ENCODE measurements around the gene CC2D1A. TPM values are rescaled to one million over a fixed set of nuclear protein-coding genes. Genes with fewer than 3 reads are reported as not detected.

The CC2D1A gene
- total RNA-seq: 18.7 TPM
- long read RNA-seq, transcript CC2D1A-201 (29 exons, 3,581 nt): major isoform, 9 of 27 reads
- long read RNA-seq, partial matches to known transcripts: 10 of 27 reads
- long read RNA-seq, other reads (novel, unspliced or antisense): 8 of 27 reads

DNA sequence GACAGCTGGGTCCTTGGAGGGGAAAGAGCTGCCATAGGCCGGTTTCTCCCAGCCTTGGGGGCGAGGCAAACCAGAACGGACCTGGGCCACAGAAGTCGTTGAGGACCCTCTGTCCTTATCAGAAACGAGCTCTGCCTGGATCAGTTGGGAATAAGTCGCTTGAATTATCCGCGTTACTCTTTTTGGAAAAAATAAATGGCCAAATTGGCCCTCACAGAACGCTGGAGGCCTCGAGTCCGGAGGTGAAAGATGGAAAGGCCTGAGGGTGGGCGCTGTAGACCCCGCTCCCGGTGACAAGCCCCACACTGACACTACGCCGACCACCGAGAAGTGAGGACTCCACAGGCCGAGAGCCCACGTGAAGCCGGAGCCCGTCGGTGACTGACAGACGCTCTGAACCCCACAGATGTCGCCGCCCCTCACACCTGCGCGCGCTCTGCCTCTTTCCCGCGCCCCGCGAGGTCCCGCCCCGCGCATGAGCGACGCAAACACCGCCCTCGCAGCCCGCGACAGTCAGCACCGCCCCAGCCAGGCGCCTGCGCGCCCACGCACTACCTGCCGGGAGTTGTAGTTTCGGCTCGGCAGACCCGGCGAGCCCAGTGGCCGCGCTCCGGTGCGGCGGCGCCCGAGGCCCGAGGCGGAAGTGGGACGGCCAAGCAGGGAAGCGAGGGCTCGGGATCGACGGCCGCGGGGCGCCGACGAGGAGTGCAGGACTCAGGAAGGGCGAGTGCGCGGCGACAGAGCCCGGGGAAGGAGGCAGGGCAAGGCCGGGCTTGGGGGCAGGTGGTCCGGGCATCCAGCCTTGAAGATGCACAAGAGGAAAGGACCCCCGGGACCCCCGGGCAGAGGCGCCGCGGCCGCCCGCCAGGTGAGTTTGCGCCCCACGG lies at the start of gene CC2D1A, which contains the start of gene BRME1:
CC2D1A (plus strand) TSS at position 568 of the 887 bp plus-strand sequence; CDS start at position 809, 241 bp downstream.
BRME1 (minus strand) TSS at position 484 of the 887 bp plus-strand sequence. CDS start 1,225 bp downstream, outside the sequence.
- intact Hi-C loops (cut with DNase I): loop anchor here (2.0 kb wide), 1 partner anchor 47 kb away; the partner anchor contains the start of gene DCAF15
- peak; percentile 97 for DNase-seq (ENCODE audit: missing footprints)
- ATAC-seq: peak; percentile 99

DNA sequence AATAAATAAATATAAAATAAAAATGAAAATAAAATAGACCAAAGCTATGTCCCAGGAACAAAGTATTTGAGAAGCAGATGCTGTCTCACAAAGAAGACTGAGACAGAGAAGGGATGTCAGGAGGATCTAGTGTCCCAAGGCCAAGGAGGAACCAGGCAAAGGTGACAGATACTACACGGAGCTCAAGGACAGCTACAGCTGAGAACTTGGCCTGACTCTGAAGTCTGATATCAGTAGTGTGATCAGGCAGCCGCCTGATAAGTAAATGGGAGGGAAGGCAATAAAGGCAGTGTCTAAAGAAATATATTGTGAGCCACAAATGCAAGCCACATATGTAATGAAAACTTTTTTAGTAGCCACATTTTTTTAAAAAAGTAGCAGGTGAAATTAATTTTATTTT lies 49.5 kb upstream of the CC2D1A start:
- intact Hi-C loops (cut with DNase I): no loop called here
- DNase-seq (ENCODE audit: missing footprints) (no peak), ATAC-seq (no peak)

DNA sequence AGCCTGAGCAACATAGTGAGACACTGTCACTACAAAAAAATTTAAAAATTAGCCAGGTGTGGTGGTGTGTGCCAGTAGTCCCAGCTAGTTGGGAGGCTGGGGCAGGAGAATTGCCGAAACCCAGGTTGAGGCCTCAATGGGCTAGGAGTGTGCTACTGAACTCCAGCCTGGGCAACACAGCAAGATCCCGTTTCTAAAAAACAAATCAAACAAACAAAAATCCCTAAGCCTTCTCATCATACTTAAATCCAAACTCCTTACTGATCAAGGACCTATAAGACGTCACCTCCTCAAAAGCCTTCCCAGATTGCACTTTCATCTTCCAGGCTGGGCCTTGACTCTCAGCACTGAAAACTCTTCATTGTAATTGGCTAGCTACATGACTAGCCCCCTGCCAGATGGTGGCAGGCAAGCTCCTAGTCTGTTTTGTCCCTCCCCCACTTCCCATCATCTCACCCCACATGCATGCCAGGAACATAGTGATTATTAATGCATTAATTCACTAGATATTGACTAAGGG lies 46.6 kb upstream of the CC2D1A start:
- intact Hi-C loops (cut with DNase I): no loop called here
- no peak for DNase-seq (ENCODE audit: missing footprints)

DNA sequence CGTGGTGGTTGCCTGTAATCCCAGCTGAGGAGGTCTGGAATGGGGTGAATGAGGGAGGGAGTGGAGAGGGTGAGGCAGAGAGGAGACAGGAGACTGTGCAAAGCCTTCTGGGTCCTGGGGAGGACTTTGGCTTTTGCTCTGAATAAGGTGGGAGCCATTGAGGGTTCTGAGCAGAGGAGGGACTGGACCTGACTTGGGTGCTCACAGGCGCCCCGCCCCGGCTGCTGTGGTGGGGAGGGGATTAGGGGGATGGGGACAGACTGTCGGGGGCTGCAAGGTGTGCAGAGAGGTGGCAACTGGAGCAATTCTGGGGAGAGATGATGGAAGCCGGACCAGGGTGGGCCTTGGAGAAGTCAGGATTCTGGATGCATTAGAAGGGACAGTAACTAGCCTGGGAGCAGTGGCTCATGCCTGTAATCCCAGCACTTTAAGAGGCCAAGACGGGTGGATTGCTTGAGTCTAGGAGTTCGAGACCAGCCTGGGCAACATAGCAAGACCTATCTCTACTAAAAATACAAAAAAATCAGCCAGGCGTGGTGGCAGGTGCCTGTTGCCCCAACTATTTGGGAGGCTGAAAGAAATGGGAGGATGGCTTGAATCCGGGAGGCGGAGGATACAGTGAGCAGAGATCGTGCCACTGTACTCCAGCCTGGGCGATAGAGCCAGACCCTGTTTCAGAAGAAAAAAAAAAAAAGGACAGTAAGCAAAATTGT lies 45.2 kb upstream of the CC2D1A start:
- no peak for DNase-seq (ENCODE audit: missing footprints)
- intact Hi-C loops (cut with DNase I): loop anchor here (5.0 to 10.0 kb wide), 2 partner anchors 39 to 586 kb away; no protein-coding TSS in a partner anchor
- ATAC-seq: no peak

More for the DNA sequence above, 46.6 kb upstream of the CC2D1A start:
- no peak for ATAC-seq

DNA sequence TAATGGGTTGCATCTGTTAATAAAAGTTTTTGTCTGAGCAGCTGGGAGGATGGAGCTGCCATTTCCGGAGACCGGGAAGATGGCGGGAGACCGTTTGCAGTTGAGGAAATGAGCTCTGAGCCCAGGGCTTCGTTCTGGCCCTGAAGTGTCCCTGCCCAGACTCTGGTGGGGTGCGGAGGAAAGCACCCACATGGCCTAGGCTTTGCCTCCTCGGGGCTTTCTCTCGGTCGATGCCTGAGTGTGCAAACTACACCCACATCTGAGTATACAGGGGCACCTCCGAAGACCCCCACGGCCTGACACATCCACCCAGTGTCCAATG lies 44.6 kb upstream of the CC2D1A start:
- ATAC-seq: peak; percentile 4
- no peak for DNase-seq (ENCODE audit: missing footprints)
- intact Hi-C loops (cut with DNase I): loop anchor here (5.0 to 10.0 kb wide), 2 partner anchors 39 to 587 kb away; no protein-coding TSS in a partner anchor

DNA sequence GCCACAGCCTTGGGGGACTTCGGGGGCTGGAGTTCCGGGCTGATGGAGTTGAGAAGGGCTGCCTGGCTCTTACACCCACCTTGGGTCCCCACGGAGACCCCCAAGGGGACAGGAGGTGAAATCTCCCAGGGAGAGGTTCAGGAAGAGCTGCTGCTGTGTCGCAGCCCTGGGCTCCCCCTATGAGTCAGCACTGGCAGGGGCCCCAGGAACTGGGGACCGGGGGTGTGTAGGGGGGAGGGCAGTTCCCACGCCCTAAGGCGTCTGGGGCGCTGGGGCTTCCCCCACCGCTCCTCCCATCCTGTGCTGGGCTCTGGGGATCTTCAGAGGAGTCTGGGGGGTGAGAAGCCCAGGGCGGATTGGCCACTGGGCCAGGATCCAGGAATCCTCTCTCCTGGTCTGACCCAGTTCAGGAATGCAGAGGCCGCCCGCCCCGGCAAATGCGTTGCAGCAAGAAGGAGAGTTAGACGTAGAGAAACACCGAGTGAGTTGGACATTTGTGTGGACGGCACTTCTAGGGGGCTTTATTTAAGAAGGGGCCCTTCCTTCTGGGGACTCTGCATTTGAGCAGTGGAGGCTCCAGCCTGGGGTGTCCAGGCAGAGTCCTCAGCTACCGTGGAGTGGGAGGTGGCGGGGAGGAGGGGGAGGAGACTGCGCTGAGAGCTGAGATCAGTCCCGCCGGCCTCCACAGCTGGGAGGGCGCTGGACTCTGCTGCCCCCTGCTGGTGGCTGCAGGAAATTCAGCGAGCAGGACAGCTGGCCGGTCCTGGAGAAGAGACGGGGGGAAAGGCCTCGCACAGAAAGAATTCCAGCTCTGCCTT lies 44.1 kb upstream of the CC2D1A start:
- peak; percentile 95 for ATAC-seq
- peak; percentile 95 for DNase-seq (ENCODE audit: missing footprints)
- intact Hi-C loops (cut with DNase I): loop anchor here (1.0 to 10.0 kb wide), 6 partner anchors 29 to 587 kb away; no protein-coding TSS in a partner anchor

DNA sequence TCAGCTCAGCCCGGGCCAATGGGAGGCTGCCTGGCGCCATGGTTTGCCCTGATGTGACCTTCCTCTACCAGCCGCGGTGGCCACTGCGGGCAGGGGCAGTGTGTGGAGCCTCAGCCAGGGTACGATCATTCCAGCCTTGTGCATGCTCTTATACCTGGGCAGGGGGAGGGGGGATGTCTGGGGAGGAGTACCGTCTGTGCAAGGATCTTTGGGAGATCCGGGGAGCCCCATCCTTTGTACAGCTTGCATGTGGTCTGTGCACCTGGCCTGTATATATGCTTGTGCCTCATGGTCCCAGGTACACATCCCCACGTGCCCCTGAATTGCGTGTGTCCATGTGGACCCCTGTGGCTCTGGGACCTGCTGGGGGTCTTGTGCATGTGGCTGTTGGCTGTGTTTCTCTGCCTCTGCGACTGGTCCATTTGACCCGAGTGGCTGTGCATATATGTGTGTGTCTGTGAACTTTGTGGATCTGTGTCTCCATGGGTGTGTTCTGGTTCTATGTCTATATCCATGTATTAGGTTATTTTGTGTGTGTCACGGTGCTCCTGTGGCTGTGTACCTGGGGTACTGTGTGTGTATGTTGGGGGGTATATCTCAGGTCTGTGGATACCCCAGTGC lies 41.8 kb upstream of the CC2D1A start:
- DNase-seq (ENCODE audit: missing footprints): no peak

DNA sequence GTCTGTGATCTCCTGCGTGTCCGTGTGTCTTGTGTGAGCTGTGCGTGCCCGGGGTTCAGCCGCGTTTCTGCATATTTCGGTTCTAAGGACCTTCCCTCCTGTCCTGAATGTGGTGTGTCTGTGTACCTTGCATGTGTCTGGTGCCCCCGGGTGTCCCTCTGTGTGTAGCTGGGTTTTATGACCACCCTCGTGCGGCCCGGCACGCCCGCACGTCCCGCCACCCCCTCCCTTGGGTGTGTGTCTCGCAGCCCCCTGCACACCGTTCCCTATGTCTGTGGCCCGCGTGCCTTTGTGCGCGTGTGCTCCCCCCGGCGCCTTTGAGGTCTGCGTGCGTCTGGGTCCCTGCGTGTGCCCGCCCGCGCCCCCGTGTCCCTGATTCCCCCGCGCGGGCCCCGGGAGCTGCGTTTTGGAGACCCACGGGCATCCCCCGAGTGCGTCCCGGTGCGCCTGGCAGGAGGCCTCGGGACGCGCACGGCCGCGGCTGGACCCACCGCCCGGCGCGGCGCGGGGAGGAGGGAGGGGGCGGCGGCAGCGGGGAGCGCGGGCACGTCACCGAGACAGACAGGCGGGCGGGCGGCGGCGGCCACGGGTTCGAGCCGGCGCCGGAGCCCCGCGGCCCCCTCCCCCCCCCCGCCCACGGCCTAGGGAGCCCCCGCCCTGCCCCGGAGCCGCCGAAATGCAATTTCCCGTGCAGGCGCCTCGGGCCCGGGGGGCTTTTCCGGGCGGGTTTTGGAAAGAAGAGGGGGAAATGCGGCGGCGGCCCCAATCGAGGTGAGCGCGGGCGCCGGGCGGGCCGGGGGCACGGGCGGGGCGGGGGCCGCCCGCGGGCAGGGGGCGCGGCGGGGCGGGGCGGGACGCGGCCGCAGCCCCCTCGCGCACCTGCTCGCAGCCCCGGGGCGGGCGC lies 41.1 kb upstream of the CC2D1A start:
- ATAC-seq (no peak), DNase-seq (ENCODE audit: missing footprints) (no peak)
- intact Hi-C loops (cut with DNase I): loop anchor here (5.0 to 10.0 kb wide), 2 partner anchors 43 to 590 kb away; no protein-coding TSS in a partner anchor

More for the DNA sequence above, 41.8 kb upstream of the CC2D1A start:
- ATAC-seq: no peak
- intact Hi-C loops (cut with DNase I): loop anchor here (5.0 to 10.0 kb wide), 2 partner anchors 42 to 589 kb away; no protein-coding TSS in a partner anchor

DNA sequence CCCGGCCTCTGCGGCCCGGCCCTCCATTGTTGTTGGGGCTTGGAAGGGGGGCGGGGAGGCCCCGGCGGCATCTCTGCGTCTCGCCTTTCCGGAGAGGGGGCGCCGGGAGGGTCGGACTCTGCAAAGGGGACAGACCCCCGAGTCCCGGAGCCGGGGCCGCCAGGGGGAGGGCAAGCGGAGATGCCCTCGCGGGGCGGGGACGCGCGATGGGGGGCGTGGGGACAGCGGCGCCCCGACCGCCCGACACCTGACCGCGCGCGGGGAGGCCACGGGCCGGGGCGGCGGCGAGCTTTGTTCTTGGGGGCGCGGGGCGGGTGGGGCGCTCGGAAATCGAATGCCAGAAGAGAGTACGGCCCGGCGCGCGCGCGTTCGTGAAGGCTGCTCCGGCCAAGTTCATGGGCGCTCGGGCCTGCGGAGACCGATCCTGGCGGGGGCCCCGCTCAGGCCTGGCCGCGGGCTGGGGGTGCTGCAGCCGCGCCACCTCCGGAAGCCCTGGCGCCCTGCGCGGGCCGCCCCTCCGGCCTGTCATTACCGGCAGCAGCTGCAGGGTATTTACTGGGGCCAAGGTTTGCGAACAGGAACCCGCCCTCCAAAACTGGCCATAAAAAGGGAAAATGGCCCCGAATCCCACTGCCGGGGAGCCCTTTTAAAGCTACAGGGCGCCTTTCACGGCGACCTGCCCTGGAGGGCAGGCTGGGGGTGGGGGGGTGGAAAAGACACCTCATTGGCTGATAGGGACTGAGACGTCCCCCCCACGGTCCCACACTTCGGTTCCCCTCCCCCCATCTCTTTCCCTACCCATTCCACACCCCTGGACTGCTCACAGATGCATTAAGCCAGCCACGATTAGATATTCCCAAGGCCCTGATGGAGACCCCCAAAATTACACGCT lies 40.2 kb upstream of the CC2D1A start:
- intact Hi-C loops (cut with DNase I): loop anchor here (10.0 kb wide), 1 partner anchor 591 kb away; no protein-coding TSS in a partner anchor
- no peak for ATAC-seq
- no peak for DNase-seq (ENCODE audit: missing footprints)

DNA sequence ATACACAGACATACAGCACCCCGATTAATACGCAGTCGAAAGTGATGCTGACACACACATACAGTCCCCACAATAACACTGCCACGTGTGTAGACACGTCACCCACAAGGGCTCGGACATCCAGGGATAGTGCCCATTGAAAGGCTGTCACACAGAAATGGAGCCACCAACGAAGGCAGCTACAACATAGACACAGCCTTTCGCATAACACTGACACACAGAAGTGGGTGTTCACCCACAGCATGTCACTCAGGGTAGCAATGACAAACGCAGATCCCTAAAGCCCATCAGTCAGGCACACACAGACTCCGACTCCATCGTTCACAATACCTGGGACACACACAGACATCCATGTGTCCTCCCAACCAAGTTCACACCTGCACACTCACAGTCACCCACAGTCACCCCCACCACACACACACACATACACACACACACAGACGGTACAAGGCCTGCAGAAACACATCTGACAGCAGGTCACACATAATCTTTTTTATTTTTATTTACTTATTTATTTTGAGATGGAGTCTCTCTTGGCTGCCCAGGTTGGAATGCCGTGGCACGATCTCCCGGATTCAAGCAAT lies 39.4 kb upstream of the CC2D1A start:
- intact Hi-C loops (cut with DNase I): loop anchor here (10.0 kb wide), 1 partner anchor 592 kb away; no protein-coding TSS in a partner anchor
- DNase-seq (ENCODE audit: missing footprints) (no peak), ATAC-seq (no peak)

DNA sequence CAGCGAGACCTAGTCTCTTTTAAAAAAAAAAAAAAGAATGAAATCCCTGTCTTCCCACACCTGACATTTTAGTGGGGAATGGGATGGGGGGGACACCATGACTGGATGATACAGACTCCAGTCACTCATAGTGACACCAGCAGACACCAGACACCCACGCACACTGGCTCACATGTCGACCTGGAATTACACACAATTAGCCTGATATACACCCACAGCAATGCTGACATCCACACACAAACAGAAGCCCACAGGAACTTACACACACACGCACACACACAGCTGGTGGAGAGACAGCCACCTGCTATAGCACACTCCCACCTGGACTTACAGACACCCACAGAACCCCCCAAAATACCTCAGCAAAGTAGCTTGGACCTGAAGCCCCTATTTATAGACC lies 37.3 kb upstream of the CC2D1A start:
- ATAC-seq: no peak
- intact Hi-C loops (cut with DNase I): loop anchor here (10.0 kb wide), 1 partner anchor 594 kb away; no protein-coding TSS in a partner anchor
- DNase-seq (ENCODE audit: missing footprints): no peak

DNA sequence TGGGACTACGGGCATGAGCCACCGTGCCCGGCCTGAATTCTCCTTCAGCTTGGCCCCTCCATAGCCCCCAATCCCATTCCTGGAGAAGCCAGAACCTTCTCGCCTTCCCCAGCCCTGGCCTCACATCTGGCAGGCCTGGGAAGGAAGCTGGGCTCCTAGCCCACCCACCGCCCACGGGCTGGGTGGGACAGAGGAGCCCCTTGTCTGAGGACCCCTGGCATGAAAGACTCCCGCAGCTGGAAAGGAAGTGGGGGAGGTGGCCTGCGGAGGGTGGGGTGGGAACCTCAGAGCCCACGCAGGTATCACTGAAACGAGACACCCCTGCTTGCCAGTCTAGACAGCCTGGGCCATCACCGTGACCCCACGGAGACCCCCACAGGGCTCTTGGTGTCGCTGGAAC lies 36.7 kb upstream of the CC2D1A start:
- intact Hi-C loops (cut with DNase I): loop anchor here (10.0 kb wide), 1 partner anchor 594 kb away; no protein-coding TSS in a partner anchor
- DNase-seq (ENCODE audit: missing footprints): no peak
- ATAC-seq: no peak

DNA sequence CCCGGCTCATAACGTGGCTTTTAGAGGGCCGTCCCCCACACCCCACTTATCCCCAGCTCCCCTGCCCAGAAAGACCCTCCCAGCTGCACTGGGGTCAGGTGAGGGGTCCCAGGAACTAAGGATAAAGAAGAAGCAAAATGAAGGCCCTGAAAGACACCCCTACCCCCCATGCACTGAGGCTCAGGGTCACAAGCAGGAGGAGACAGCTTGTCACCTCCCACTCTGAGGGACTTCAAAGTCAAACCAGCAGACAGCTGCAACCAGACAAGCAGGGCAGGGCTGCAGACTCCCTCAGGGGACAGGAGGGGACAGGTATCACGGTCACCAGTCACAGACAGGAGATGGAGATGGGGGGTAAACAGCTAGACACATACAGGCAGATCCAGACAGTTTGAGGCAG lies 35.1 kb upstream of the CC2D1A start:
- intact Hi-C loops (cut with DNase I): no loop called here

DNA sequence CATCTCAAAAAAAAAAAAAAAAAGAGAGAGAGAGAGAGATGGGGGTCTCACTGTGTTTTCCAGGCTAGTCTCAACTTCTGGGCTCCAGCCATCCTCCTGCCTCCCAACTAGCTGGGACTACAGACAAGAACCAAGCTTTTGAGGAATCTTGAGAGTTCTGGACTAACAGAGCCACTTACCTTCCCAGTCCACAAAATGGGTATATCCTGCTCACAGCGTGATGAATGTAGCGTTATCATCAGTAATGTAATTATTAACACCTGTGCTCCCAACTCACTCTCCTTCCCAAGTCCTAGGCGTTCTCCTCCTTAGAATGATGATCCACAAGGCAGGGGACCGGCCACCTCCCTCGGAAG lies 33.7 kb upstream of the CC2D1A start:
- DNase-seq (ENCODE audit: missing footprints): no peak
- intact Hi-C loops (cut with DNase I): no loop called here
- ATAC-seq: no peak

More for the DNA sequence above, 35.1 kb upstream of the CC2D1A start:
- ATAC-seq (no peak), DNase-seq (ENCODE audit: missing footprints) (no peak)

DNA sequence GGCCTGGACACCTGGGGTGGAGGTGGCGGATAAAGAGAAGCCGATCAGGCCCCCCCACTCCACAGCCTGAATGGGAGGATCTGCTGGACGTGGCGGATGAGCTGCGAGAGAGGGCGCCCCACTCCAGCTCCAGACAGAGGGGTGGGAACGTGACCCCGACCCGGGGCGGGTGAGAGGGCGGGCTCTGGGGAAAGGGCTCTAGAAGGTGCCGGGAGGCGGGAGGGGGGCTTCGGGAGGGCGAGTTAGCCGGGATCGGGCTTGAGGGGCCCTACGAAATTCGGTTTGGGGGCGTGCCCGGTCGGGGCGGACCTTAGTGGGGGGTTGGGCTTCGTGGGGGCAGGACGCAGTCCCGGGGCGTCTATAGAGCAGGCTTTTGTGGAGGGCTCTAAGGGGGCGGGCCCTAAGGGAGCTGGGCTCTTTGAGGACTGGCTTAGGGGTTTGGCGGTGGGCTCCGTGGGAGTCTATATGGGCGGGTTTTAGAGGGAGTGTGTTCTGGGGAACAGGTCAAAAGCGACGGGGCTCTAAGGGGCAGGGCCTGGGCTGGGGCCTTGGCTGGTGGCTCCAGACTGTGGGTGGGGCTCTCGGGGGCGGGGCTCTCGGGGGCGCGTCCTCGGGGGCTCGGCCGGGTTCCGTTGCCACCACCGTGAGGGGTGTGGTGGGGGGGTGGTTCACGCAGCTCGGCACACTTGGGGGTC lies 33.2 kb upstream of the CC2D1A start:
- intact Hi-C loops (cut with DNase I): no loop called here
- DNase-seq (ENCODE audit: missing footprints) (no peak), ATAC-seq (peak; percentile 55)

All from Right ventricle myocardium inferior (tissue), 1 donor.